UCSD-AML1 (cell line): ENCODE data around the gene HECW1.
"Not testable (repeated sequence)": the region's sequence is repeated elsewhere in the genome, so short reads cannot be mapped to it uniquely, and the experiment has no call there.

Experiments
- DNase-seq: peaks from one replicate; lab custom pipeline; 2025; ENCODE audit not compliant: unreplicated experiment; lab: John Stamatoyannopoulos, UW

The HECW1 gene

GRCh38 chr7:43345696-43346095 lies 233.2 kb downstream of the HECW1 start:
- not testable (repeated sequence) for DNase-seq

GRCh38 chr7:43351683-43352082 lies 239.2 kb downstream of the HECW1 start:
- no peak for DNase-seq

- no peak for DNase-seq
Observed at GRCh38 chr7:43353902-43354301, 241.5 kb downstream of the HECW1 start.

GRCh38 chr7:43362652-43363034 lies 250.2 kb downstream of the HECW1 start:
- peak; percentile 10 for DNase-seq

- DNase-seq: no peak
Observed at GRCh38 chr7:43363035-43363791, 250.8 kb downstream of the HECW1 start.

- no peak for DNase-seq
Observed at GRCh38 chr7:43364391-43364790, 251.9 kb downstream of the HECW1 start.

- DNase-seq: no peak
Observed at GRCh38 chr7:43372676-43373355, 260.4 kb downstream of the HECW1 start.

- DNase-seq: no peak
Observed at GRCh38 chr7:43377196-43377960, 264.9 kb downstream of the HECW1 start.

- DNase-seq: no peak
Observed at GRCh38 chr7:43379210-43379609, 266.8 kb downstream of the HECW1 start.

- DNase-seq: no peak
Observed at GRCh38 chr7:43384616-43385308, 272.3 kb downstream of the HECW1 start.

GRCh38 chr7:43385309-43385680 lies 272.8 kb downstream of the HECW1 start:
- DNase-seq: no peak

- DNase-seq: no peak
Observed at GRCh38 chr7:43385856-43386255, 273.4 kb downstream of the HECW1 start.

GRCh38 chr7:43387932-43388331 lies 275.5 kb downstream of the HECW1 start:
- no peak for DNase-seq

GRCh38 chr7:43390576-43390975 lies 278.1 kb downstream of the HECW1 start:
- no peak for DNase-seq

GRCh38 chr7:43391518-43391917 lies 279.1 kb downstream of the HECW1 start:
- DNase-seq: no peak

GRCh38 chr7:43392638-43393330 lies 280.3 kb downstream of the HECW1 start:
- DNase-seq: no peak

GRCh38 chr7:43394441-43395130 lies 282.1 kb downstream of the HECW1 start:
- no peak for DNase-seq

- DNase-seq: no peak
Observed at GRCh38 chr7:43395351-43395750, 282.9 kb downstream of the HECW1 start.

GRCh38 chr7:43396187-43396740 lies 283.8 kb downstream of the HECW1 start:
- no peak for DNase-seq

- no peak for DNase-seq
Observed at GRCh38 chr7:43398831-43399230, 286.4 kb downstream of the HECW1 start.
